Transverse colon (tissue), 4 donors: ENCODE data around the gene NUTM2B.
"Not testable (repeated sequence)": the region's sequence is repeated elsewhere in the genome, so short reads cannot be mapped to it uniquely, and the experiment has no call there.

ENCODE experiments used
- CTCF ChIP-seq, 5 experiments: fragments of 200-600 bp in 3 of 5; fragments of 450-650 bp in 2 of 5; sonication (generic) in 3 of 5; IDR thresholded peaks; 1 replicate in 2 of 5; 2 replicates in 3 of 5; pipeline ENCODE4 v1.5.1; 2016 to 2017; ENCODE audit warnings: antibody characterized with exemption in 5 of 5, inconsistent platforms in 3 of 5, mild to moderate bottlenecking in 2 of 5, moderate library complexity in 1 of 5
- POLR2AphosphoS5 ChIP-seq, 3 donors: sonication (generic); formaldehyde crosslinking; IDR thresholded peaks; one replicate each; pipeline ENCODE4 v1.6.1; 2016; ENCODE audit warnings: antibody characterized with exemption in 3 of 3

GRCh38 chr10:79683026-79683883 is 19.8 kb upstream of the NUTM2B start:
- TF ChIP-seq POLR2AphosphoS5, CTCF (IDR thresholded peaks at IDR 0.05): not testable (repeated sequence)
